HepG2 (cell line): ENCODE data around the gene PSMG1. TPM values are rescaled to one million over a fixed set of nuclear protein-coding genes. Genes with fewer than 3 reads are reported as not detected.

Experiments
- ATF7-NPFF ChIP-seq: sonication (generic); formaldehyde crosslinking; IDR thresholded peaks from 2 replicates; pipeline ENCODE4 v1.8.1; 2023; ENCODE audit warnings: mild to moderate bottlenecking, low read depth, missing genetic modification reagents, moderate library complexity
- HOXA5 ChIP-seq: sonication (generic); formaldehyde crosslinking; IDR thresholded peaks from 2 replicates; pipeline ENCODE4 v1.4.0; 2020; ENCODE audit warnings: missing genetic modification reagents
- JUN ChIP-seq: sonication (generic); formaldehyde crosslinking; IDR thresholded peaks from 2 replicates; pipeline ENCODE4 v1.4.0; 2020; ENCODE audit warnings: mild to moderate bottlenecking, missing genetic modification reagents
- KMT2A ChIP-seq: sonication (generic); formaldehyde crosslinking; IDR thresholded peaks from 2 replicates; pipeline ENCODE4 v1.4.0; 2020; ENCODE audit warnings: missing genetic modification reagents
- MED13 ChIP-seq: sonication (generic); formaldehyde crosslinking; IDR thresholded peaks from 2 replicates; pipeline ENCODE4 v1.5.0; 2020; ENCODE audit warnings: missing genetic modification reagents
- MZF1 ChIP-seq: sonication (generic); formaldehyde crosslinking; IDR thresholded peaks from 2 replicates; pipeline ENCODE4 v1.8.1; 2023; ENCODE audit warnings: mild to moderate bottlenecking, missing genetic modification reagents, borderline replicate concordance
- NCOR1 ChIP-seq: fragments of 200-600 bp; sonication (generic); IDR thresholded peaks from 2 replicates; pipeline ENCODE4 v1.7.0; 2017; ENCODE audit warnings: antibody characterized with exemption, low read length, borderline replicate concordance
- PPARG ChIP-seq: conservative IDR thresholded peaks from 2 replicates; pipeline ENCODE4 v1.6.1; 2016; ENCODE audit warnings: missing biosample characterization, missing genetic modification reagents
- SMAD1 ChIP-seq: sonication (generic); formaldehyde crosslinking; IDR thresholded peaks from 2 replicates; pipeline ENCODE4 v1.4.0; 2020; ENCODE audit warnings: missing genetic modification reagents, low read depth, mild to moderate bottlenecking, borderline replicate concordance
- TEAD2 ChIP-seq: sonication (generic); formaldehyde crosslinking; IDR thresholded peaks from 2 replicates; pipeline ENCODE4 v1.9.0; 2021; ENCODE audit warnings: missing genetic modification reagents
- TEAD3 ChIP-seq: optimal IDR thresholded peaks from 2 replicates; pipeline ENCODE3; 2016; ENCODE audit warnings: borderline replicate concordance
- ZMYM4 ChIP-seq: sonication (generic); formaldehyde crosslinking; IDR thresholded peaks from 2 replicates; pipeline ENCODE4 v1.8.1; 2023; ENCODE audit warnings: mild to moderate bottlenecking, missing genetic modification reagents
- ZNF10 ChIP-seq: sonication (generic); formaldehyde crosslinking; IDR thresholded peaks from 2 replicates; pipeline ENCODE4 v1.4.0; 2020; ENCODE audit warnings: mild to moderate bottlenecking, low read depth, missing genetic modification reagents, borderline replicate concordance
- ZNF644 ChIP-seq: IDR thresholded peaks from 2 replicates; pipeline ENCODE4 v1.6.1; 2016; ENCODE audit warnings: low read depth
- ZNF761 ChIP-seq: sonication (generic); formaldehyde crosslinking; conservative IDR thresholded peaks from 2 replicates; pipeline ENCODE4 v1.4.0; 2020; ENCODE audit warnings: mild to moderate bottlenecking, missing genetic modification reagents
- ZNF792 ChIP-seq: IDR thresholded peaks from 2 replicates; pipeline ENCODE4 v1.6.1; 2016
- ZNF883 ChIP-seq: sonication (generic); formaldehyde crosslinking; IDR thresholded peaks from 2 replicates; pipeline ENCODE4 v1.5.1; 2020; ENCODE audit warnings: mild to moderate bottlenecking, missing genetic modification reagents; ENCODE audit errors: not compliant biosample characterization
- ZSCAN21 ChIP-seq: sonication (generic); formaldehyde crosslinking; IDR thresholded peaks from 2 replicates; pipeline ENCODE4 v1.8.0; 2022; ENCODE audit warnings: mild to moderate bottlenecking, missing genetic modification reagents, moderate library complexity, borderline replicate concordance
- polyA plus RNA-seq, 8 experiments: library from polyadenylated mRNA; depleted of rRNA in 3 of 8; stranded (reverse) in 7 of 8; unstranded in 1 of 8; fragments of >200 nt; fragmentation: Illumina TruSeq in 4 of 8; extraction: Trizol in 4 of 8; gene quantifications; 2 replicates each; pipeline versions ENCODE4 v1.2.1 to v1.2.3, GENCODE V29; 2011 to 2016; ENCODE audit warnings: low read depth in 4 of 8, missing spikeins in 1 of 8, mixed read lengths in 1 of 8; ENCODE audit not compliant: insufficient read depth in 1 of 8
- total RNA-seq, 5 experiments: library from RNA; depleted of rRNA; stranded (reverse); fragments of >200 nt; fragmentation: Illumina TruSeq; extraction: Trizol; gene quantifications; 2 replicates each; pipeline ENCODE4 v1.2.3, GENCODE V29; 2016; ENCODE audit warnings: low read depth in 1 of 5
- TF ChIP-seq, protein P1 (sequence below): sonication (generic); formaldehyde crosslinking; IDR thresholded peaks from 2 replicates; pipeline ENCODE4 v1.9.0; 2021; ENCODE audit warnings: mild to moderate bottlenecking, missing genetic modification reagents
- TF ChIP-seq, protein P2 (sequence below): sonication (generic); formaldehyde crosslinking; IDR thresholded peaks from 2 replicates; pipeline ENCODE4 v1.4.0; 2020; ENCODE audit warnings: mild to moderate bottlenecking, missing genetic modification reagents
- TF ChIP-seq, protein P3 (sequence below): sonication (generic); formaldehyde crosslinking; conservative IDR thresholded peaks from 2 replicates; pipeline ENCODE4 v1.4.0; 2020; ENCODE audit warnings: missing genetic modification reagents

PSMG1 gene
- total and polyA plus RNA-seq, 2 of the 13 experiments (the other 11 are each of a cell fraction or from before 2014, with no cell fraction given) = 63.6 to 173 TPM

DNA sequence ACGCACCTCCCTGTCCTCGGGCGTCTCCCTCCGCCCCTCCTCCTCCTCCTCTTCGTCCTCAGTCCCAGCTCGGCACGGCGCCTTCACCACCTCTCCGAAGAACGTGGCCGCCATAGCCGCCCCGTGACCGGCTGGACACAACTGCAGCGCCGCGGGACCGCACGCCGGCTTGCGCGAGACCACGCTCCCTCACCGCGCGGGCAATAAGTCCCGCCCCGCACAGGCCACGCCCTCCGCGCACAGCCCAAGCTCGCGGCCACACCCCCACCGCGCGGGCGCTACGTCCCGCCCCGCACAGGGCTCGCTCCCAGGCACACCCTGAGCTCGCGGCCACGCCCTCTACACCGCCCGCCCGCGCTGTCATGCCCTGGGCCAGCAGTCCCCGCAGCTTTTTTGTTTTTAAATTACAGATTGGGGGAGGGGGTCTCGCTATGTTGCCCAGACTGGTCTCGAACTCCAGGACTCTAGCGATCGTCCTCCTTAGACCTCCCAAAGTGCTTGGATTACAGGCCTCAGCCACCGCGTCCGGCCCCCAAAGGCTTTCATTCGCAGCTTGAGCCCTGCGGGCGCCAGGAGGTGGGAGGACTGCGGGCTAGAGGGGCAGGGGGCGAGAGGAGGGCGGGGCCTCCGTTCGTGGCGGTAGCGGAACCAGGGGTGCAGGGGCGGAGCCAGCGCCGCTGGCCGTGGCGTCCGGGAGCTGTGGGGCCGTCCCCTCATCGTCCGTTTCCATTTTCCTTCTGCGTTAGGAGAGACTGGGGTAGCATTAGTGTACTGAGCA is at the start of gene PSMG1 (continued):
- TF ChIP-seq, protein P1, sequence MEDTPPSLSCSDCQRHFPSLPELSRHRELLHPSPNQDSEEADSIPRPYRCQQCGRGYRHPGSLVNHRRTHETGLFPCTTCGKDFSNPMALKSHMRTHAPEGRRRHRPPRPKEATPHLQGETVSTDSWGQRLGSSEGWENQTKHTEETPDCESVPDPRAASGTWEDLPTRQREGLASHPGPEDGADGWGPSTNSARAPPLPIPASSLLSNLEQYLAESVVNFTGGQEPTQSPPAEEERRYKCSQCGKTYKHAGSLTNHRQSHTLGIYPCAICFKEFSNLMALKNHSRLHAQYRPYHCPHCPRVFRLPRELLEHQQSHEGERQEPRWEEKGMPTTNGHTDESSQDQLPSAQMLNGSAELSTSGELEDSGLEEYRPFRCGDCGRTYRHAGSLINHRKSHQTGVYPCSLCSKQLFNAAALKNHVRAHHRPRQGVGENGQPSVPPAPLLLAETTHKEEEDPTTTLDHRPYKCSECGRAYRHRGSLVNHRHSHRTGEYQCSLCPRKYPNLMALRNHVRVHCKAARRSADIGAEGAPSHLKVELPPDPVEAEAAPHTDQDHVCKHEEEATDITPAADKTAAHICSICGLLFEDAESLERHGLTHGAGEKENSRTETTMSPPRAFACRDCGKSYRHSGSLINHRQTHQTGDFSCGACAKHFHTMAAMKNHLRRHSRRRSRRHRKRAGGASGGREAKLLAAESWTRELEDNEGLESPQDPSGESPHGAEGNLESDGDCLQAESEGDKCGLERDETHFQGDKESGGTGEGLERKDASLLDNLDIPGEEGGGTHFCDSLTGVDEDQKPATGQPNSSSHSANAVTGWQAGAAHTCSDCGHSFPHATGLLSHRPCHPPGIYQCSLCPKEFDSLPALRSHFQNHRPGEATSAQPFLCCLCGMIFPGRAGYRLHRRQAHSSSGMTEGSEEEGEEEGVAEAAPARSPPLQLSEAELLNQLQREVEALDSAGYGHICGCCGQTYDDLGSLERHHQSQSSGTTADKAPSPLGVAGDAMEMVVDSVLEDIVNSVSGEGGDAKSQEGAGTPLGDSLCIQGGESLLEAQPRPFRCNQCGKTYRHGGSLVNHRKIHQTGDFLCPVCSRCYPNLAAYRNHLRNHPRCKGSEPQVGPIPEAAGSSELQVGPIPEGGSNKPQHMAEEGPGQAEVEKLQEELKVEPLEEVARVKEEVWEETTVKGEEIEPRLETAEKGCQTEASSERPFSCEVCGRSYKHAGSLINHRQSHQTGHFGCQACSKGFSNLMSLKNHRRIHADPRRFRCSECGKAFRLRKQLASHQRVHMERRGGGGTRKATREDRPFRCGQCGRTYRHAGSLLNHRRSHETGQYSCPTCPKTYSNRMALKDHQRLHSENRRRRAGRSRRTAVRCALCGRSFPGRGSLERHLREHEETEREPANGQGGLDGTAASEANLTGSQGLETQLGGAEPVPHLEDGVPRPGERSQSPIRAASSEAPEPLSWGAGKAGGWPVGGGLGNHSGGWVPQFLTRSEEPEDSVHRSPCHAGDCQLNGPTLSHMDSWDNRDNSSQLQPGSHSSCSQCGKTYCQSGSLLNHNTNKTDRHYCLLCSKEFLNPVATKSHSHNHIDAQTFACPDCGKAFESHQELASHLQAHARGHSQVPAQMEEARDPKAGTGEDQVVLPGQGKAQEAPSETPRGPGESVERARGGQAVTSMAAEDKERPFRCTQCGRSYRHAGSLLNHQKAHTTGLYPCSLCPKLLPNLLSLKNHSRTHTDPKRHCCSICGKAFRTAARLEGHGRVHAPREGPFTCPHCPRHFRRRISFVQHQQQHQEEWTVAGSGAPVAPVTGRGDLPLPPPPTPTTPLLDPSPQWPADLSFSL (CRISPR knock-in tag) = no peak; the same call in 1 of the 2 replicates
- TF ChIP-seq, protein P2, sequence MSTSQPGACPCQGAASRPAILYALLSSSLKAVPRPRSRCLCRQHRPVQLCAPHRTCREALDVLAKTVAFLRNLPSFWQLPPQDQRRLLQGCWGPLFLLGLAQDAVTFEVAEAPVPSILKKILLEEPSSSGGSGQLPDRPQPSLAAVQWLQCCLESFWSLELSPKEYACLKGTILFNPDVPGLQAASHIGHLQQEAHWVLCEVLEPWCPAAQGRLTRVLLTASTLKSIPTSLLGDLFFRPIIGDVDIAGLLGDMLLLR (CRISPR knock-in tag) = peak; percentile 78; the same call in 1 of the 2 replicates
- TF ChIP-seq ZNF792 (CRISPR knock-in tag) (peak; percentile 80; the same call in 1 of the 2 replicates), PPARG (0 out of 2 replicates have a peak, but pooled peaks have one; percentile 14), NCOR1 (no peak; the same call in 1 of the 2 replicates), ZNF883 (CRISPR knock-in tag) (peak; percentile 64), TEAD2 (CRISPR knock-in tag) (peak; percentile 63; the same call in 1 of the 2 replicates), ZSCAN21 (no peak; the same call in 1 of the 2 replicates), ZNF644 (no peak), HOXA5 (CRISPR knock-in tag) (no peak), SMAD1 (CRISPR knock-in tag) (no peak), ATF7-NPFF (CRISPR knock-in tag) (peak; percentile 69; the same call in 1 of the 2 replicates), TEAD3 (CRISPR knock-in tag) (peak; percentile 70), ZNF10 (CRISPR knock-in tag) (no peak), KMT2A (CRISPR knock-in tag) (peak; percentile 75), MZF1 (no peak), ZNF761 (CRISPR knock-in tag) (peak; percentile 66; the same call in 1 of the 2 replicates), JUN (CRISPR knock-in tag) (peak; percentile 55; the same call in 1 of the 2 replicates), MED13 (CRISPR knock-in tag) (peak; percentile 76), ZMYM4 (CRISPR knock-in tag) (peak; percentile 79)
- TF ChIP-seq, protein P3, sequence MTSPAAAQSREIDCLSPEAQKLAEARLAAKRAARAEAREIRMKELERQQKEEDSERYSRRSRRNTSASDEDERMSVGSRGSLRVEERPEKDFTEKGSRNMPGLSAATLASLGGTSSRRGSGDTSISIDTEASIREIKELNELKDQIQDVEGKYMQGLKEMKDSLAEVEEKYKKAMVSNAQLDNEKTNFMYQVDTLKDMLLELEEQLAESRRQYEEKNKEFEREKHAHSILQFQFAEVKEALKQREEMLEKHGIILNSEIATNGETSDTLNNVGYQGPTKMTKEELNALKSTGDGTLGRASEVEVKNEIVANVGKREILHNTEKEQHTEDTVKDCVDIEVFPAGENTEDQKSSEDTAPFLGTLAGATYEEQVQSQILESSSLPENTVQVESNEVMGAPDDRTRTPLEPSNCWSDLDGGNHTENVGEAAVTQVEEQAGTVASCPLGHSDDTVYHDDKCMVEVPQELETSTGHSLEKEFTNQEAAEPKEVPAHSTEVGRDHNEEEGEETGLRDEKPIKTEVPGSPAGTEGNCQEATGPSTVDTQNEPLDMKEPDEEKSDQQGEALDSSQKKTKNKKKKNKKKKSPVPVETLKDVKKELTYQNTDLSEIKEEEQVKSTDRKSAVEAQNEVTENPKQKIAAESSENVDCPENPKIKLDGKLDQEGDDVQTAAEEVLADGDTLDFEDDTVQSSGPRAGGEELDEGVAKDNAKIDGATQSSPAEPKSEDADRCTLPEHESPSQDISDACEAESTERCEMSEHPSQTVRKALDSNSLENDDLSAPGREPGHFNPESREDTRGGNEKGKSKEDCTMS (CRISPR knock-in tag) = peak; percentile 77; the same call in 1 of the 2 replicates
